HUES64 (cell line): Measurements from ENCODE around the gene GTF2F1. TPM values are rescaled to one million over a fixed set of nuclear protein-coding genes. Genes with fewer than 3 reads are reported as not detected.
"Not testable (repeated sequence)": the region's sequence is repeated elsewhere in the genome, so short reads cannot be mapped to it uniquely, and the experiment has no call there.

ENCODE experiments used
- H3K27ac ChIP-seq: 2 replicates; pipeline ENCODE4 v1.7.0; 2013; ENCODE audit warnings: low read depth, low read length, inconsistent platforms
- H3K27me3 ChIP-seq: 2 replicates; pipeline ENCODE4 v1.6.1; 2013; ENCODE audit warnings: mild to moderate bottlenecking, low read length; ENCODE audit not compliant: insufficient read depth
- H3K36me3 ChIP-seq: 2 replicates; pipeline ENCODE4 v1.6.1; 2013; ENCODE audit warnings: mild to moderate bottlenecking, low read length; ENCODE audit not compliant: insufficient read depth
- H3K4me1 ChIP-seq: 2 replicates; pipeline ENCODE4 v1.6.1; 2013; ENCODE audit warnings: mild to moderate bottlenecking, low read length, moderate library complexity; ENCODE audit not compliant: insufficient read depth
- H3K4me3 ChIP-seq: 2 replicates; pipeline ENCODE4 v1.5.1; 2013; ENCODE audit warnings: mild to moderate bottlenecking, low read length, moderate library complexity
- H3K9ac ChIP-seq: 2 replicates; pipeline ENCODE4 v1.6.1; 2013; ENCODE audit warnings: mild to moderate bottlenecking, low read depth, low read length
- H3K9me3 ChIP-seq: 2 replicates; pipeline ENCODE4 v1.6.1; 2013; ENCODE audit warnings: low read depth, low read length; ENCODE audit not compliant: insufficient read depth
- WGBS: fragments of 150-250, 120-280 bp; methylation state at CpG from one replicate; pipeline ENCODE4 v1.1.7; 2013; ENCODE audit warnings: missing lambda C conversion rate; 5-methylcytosine and 5-hydroxymethylcytosine counted together
- polyA plus RNA-seq, 2 experiments: library from polyadenylated mRNA; stranded (reverse); fragments of 50-300 nt; gene quantifications; one replicate each; pipeline ENCODE4 v1.2.3, GENCODE V29; 2013

GTF2F1 gene, protein sequence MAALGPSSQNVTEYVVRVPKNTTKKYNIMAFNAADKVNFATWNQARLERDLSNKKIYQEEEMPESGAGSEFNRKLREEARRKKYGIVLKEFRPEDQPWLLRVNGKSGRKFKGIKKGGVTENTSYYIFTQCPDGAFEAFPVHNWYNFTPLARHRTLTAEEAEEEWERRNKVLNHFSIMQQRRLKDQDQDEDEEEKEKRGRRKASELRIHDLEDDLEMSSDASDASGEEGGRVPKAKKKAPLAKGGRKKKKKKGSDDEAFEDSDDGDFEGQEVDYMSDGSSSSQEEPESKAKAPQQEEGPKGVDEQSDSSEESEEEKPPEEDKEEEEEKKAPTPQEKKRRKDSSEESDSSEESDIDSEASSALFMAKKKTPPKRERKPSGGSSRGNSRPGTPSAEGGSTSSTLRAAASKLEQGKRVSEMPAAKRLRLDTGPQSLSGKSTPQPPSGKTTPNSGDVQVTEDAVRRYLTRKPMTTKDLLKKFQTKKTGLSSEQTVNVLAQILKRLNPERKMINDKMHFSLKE
- polyA plus RNA-seq (2013, experiment 1 of 2), result 46.3 TPM
- polyA plus RNA-seq (2013, experiment 2 of 2), result 49.1 TPM

- peaks cover 30% of the 10 kb centered on the region for H3K36me3 ChIP-seq
- H3K4me1 ChIP-seq, result peaks cover 16% of the 10 kb centered on the region
- WGBS, result under 1% methylated on average over 69 of the region's 69 CpGs
- peak within 1 kb of the TSS; percentile 95 for H3K4me3 ChIP-seq
- no peaks in the 10 kb centered on the region for H3K27me3 ChIP-seq
- H3K27ac ChIP-seq, result peak within 1 kb of the TSS; percentile 95
- no peaks in the 10 kb centered on the region for H3K9me3 ChIP-seq
- peak within 1 kb of the TSS; percentile 83 for H3K9ac ChIP-seq
These were observed at the start of gene GTF2F1 for GRCh38 chr19:6393074-6393982. GTF2F1 (minus strand) TSS chr19:6393164; CDS start chr19:6392995, 169 bp downstream.

DNA sequence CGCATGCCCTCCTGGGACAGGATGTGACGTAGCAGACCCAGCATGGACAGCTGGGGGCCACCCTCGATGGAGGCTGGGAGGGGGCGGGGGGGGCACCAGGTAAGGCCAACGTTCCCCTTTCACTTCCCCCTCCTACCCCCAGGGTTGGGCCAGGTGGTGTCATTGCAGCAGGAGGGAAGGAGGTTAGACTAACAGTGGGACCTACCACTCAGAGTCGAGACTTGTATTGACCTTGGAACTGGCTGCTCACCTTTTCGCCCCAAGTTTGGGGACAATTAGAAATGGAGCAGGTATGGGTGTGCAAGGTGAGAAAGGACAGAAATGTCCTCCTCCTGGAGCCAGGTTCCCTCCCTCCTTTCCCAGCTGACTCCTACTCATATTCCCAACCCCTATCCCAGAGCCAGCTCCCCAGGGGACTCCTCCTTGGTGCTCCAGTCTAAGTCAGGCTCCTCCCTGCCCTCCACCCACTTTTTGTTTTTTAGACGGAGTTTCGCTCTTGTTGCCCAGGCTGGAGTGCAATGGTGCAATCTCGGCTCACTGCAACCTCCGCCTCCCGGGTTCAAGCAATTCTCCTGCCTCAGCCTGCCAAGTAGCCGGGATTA is 49.2 kb upstream of the GTF2F1 start:
- Histone ChIP-seq H3K27ac (no peak overlapping the region), H3K4me3 (no peak overlapping the region), H3K4me1 (no peaks in the 10 kb centered on the region), H3K27me3 (no peaks in the 10 kb centered on the region), H3K9ac (no peak overlapping the region), H3K9me3 (no peaks in the 10 kb centered on the region), H3K36me3 (no peaks in the 10 kb centered on the region)
- 94% methylated on average over 11 of the region's 13 CpGs for WGBS

- H3K4me3 ChIP-seq, result no peak overlapping the region
- H3K27ac ChIP-seq, result no peak overlapping the region
- 92% methylated on average over 3 of the region's 3 CpGs for WGBS
- H3K36me3 ChIP-seq, result no peaks in the 10 kb centered on the region
- H3K27me3 ChIP-seq, result no peaks in the 10 kb centered on the region
- H3K9ac ChIP-seq, result no peak overlapping the region
- no peaks in the 10 kb centered on the region for H3K9me3 ChIP-seq
- no peaks in the 10 kb centered on the region for H3K4me1 ChIP-seq
These were observed 47.9 kb upstream of the GTF2F1 start for GRCh38 chr19:6440905-6441304.

DNA sequence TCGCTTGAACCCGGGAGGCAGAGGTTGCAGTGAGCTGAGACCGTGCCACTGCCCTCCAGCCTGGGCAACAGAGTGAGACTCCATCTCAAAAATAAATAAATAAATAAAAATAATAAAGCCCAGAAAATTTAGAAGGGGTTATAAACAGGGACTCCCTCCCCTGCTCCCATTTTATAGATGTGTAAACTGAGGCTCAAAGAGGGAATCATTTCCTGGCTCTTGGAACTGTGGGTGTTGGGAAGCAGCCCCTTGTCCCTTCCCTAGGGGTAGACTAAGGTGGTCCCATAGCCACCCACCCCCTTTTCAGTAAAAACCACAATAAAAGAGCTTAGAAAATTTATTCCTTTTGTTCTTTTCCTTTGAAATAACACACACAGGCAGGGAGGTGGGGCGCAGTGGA is 46.8 kb upstream of the GTF2F1 start:
- Histone ChIP-seq H3K27me3 (no peaks in the 10 kb centered on the region), H3K9ac (no peak overlapping the region), H3K4me1 (no peaks in the 10 kb centered on the region), H3K27ac (no peak overlapping the region), H3K9me3 (no peaks in the 10 kb centered on the region), H3K4me3 (no peak overlapping the region), H3K36me3 (no peaks in the 10 kb centered on the region)
- 95% methylated on average over 2 of the region's 4 CpGs for WGBS

- H3K36me3 ChIP-seq, result no peaks in the 10 kb centered on the region
- no peak within 1 kb of the TSS for H3K27ac ChIP-seq
- no peak within 1 kb of the TSS for H3K4me3 ChIP-seq
- no peaks in the 10 kb centered on the region for H3K4me1 ChIP-seq
- H3K9me3 ChIP-seq, result no peaks in the 10 kb centered on the region
- H3K9ac ChIP-seq, result no peak within 1 kb of the TSS
- H3K27me3 ChIP-seq, result peaks cover 5% of the 10 kb centered on the region
- WGBS, result 91% methylated on average over 8 of the region's 10 CpGs
These were observed 40.7 kb upstream of the GTF2F1 start, which contains the start of gene SLC25A41 for GRCh38 chr19:6433663-6434062. SLC25A41 (minus strand) TSS chr19:6433763; CDS start chr19:6433693, 70 bp downstream.

GRCh38 chr19:6433165-6433564 is 40.2 kb upstream of the GTF2F1 start:
- Histone ChIP-seq H3K27me3 (peaks cover 5% of the 10 kb centered on the region), H3K4me3 (no peak overlapping the region), H3K27ac (no peak overlapping the region), H3K9ac (no peak overlapping the region), H3K36me3 (no peaks in the 10 kb centered on the region), H3K9me3 (no peaks in the 10 kb centered on the region), H3K4me1 (no peaks in the 10 kb centered on the region)
- 73% methylated on average over 11 of the region's 11 CpGs for WGBS

DNA sequence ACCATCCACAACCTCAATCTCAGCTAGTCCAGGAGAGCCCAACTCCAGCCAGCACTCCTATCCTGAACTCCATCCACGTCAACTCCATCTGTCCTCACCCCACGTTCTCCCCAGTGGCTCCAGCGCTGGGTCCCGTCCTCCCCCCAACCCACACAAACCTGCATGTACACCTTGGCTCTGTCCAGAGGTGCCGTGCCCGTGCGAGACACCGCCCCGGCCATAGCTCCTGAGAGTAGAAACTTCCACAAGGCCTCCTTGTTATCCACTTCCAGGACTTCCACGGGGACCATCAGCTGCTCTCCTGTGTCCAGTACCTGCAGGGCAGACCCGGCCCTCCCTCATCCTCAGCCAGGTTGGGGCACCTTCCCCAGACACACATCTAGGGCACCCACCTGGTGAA is 38.9 kb upstream of the GTF2F1 start:
- H3K4me3 ChIP-seq, result no peak overlapping the region
- no peaks in the 10 kb centered on the region for H3K36me3 ChIP-seq
- no peaks in the 10 kb centered on the region for H3K4me1 ChIP-seq
- no peaks in the 10 kb centered on the region for H3K9me3 ChIP-seq
- H3K9ac ChIP-seq, result no peak overlapping the region
- H3K27ac ChIP-seq, result no peak overlapping the region
- peaks cover 5% of the 10 kb centered on the region for H3K27me3 ChIP-seq
- WGBS, result 87% methylated on average over 11 of the region's 11 CpGs

GRCh38 chr19:6429419-6430221 is 36.7 kb upstream of the GTF2F1 start:
- Histone ChIP-seq H3K4me3 (no peak overlapping the region), H3K9me3 (peaks cover 5% of the 10 kb centered on the region; the same call in 1 of the 2 replicates), H3K27me3 (peaks cover 5% of the 10 kb centered on the region), H3K36me3 (no peaks in the 10 kb centered on the region), H3K4me1 (no peaks in the 10 kb centered on the region), H3K27ac (no peak overlapping the region), H3K9ac (no peak overlapping the region)
- WGBS, result 64% methylated on average over 20 of the region's 20 CpGs

DNA sequence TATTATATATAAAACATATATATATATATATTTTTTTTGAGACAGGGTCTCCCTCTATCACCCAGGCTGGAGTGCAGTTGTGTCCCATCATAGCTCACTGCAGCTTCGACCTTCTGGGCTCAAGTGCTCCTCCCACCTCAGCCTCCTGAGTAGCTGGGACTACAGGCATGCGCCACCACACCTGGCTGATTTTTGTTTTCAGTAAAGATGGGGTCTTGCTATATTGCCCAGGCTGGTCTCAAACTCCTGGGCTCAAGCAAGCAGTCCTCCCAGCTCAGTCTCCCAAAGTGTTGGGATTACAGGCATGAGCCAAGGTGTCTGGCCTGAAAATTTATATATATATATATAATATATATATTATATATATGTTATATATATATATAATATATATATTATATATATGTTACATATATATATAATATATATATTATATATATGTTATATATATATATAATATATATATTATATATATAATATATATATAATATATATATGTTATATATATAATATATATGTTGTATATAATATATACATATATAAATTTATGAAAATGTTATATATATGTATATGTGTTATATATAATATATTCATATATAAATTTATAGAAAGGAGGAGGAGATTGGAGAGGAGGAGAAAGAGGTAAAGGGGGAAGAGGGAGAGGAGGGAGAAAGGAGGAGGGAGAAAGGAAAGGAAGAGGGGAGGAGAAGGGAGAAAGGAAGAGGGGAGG is 35.9 kb upstream of the GTF2F1 start:
- H3K36me3 ChIP-seq, H3K9me3 ChIP-seq, H3K9ac ChIP-seq, H3K27ac ChIP-seq, H3K27me3 ChIP-seq, H3K4me1 ChIP-seq, H3K4me3 ChIP-seq: not testable (repeated sequence)
- 88% methylated on average over 2 of the region's 2 CpGs for WGBS

DNA sequence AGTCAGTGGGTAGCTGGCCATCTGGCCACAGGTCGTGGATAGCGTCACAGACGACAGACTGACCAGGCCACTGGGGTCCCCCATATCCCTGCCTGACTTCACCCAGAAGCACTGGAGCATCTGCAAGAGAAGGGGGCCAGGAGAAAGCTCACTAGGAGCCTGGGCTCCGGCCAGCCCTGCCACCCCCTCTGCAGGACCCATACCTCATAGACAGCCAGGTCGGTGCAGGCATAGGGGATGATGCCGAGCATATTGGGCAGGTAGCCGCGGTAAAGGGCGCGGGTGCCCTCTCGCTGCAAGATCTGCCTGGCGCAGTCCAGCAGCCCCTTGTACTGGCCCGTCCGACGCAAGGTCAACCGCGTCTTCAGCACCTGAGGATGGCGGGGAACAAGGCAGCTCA is 34.2 kb upstream of the GTF2F1 start:
- 95% methylated on average over 18 of the region's 18 CpGs for WGBS
- Histone ChIP-seq H3K9me3 (peaks cover 5% of the 10 kb centered on the region; the same call in 1 of the 2 replicates), H3K4me1 (no peaks in the 10 kb centered on the region), H3K36me3 (peaks cover 8% of the 10 kb centered on the region), H3K4me3 (no peak overlapping the region), H3K9ac (no peak overlapping the region), H3K27me3 (peaks cover 5% of the 10 kb centered on the region), H3K27ac (no peak overlapping the region)
